ENCODE results near the gene ZDHHC19.
A peak's percentile ranks its signal among the peaks of the same experiment; 100 is the strongest.
"Not testable (repeated sequence)": the region's sequence is repeated elsewhere in the genome, so short reads cannot be mapped to it uniquely, and the experiment has no call there.

Gene ZDHHC19

DNA sequence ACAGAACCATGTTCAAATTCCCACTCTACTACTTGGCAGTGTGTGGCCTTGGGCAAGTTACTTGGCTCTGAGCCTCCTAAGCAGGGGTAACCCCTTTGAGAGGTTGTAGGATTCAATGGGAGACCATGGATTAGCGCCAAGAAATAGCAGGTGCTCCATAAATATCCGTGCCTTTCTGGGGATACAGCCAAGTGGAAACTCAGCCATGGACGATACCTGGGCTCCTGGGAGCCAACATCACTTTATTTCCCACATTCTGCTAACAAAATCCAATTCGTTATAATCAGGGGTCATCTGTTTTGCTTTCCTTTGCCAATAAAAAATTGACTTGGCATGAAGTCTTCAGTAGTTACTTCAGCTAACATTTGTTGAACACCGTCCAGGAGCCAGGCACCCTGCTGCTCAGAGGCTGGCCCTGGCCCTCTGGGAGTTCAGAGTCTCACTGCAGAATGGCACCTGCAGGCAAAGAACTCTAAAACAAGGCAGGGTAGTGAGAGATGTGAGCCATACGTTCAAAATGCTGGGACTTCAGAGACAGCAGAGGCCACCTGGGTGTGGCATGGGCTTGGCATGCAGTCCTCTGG, 42.3 kb downstream of the ZDHHC19 start:
- H3K27ac Mint-ChIP-seq, result no peak overlapping the region
- H3K4me3 Mint-ChIP-seq, result no peak overlapping the region
- no peaks in the 10 kb centered on the region for H3K27me3 Mint-ChIP-seq
- no peaks in the 10 kb centered on the region for H3K9me3 Mint-ChIP-seq
- H3K36me3 Mint-ChIP-seq (ENCODE audit: low read depth), result no peaks in the 10 kb centered on the region
- intact Hi-C loops (cut with micrococcal nuclease), result no loop called here
- peaks cover 25% of the 10 kb centered on the region for H3K4me1 Mint-ChIP-seq (ENCODE audit: low read depth)

DNA sequence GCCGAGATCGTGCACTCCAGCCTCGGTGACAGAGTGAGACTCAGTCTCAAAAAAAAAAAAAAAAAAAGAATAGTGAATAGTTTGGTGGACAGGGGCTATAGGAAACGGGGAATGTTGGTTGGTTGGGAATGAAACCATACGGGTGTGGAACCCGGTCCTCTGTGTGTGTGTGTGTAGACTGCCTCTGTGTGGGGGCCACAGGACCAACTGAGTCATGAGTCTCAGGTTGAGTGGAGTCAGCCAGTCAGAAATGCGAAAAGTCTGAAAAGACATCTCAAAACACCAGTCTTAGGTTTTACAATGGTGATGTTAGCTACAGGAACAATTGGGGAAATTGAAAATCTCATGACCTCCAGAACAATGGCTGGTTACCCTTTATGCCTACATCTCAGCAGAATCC, 44.5 kb downstream of the ZDHHC19 start:
- H3K27me3 Mint-ChIP-seq, result no peaks in the 10 kb centered on the region
- intact Hi-C loops (cut with micrococcal nuclease), result no loop called here
- H3K4me1 Mint-ChIP-seq (ENCODE audit: low read depth), result peaks cover 25% of the 10 kb centered on the region
- H3K4me3 Mint-ChIP-seq, result no peak overlapping the region
- no peaks in the 10 kb centered on the region for H3K9me3 Mint-ChIP-seq
- H3K27ac Mint-ChIP-seq, result no peak overlapping the region
- H3K36me3 Mint-ChIP-seq (ENCODE audit: low read depth), result no peaks in the 10 kb centered on the region

DNA sequence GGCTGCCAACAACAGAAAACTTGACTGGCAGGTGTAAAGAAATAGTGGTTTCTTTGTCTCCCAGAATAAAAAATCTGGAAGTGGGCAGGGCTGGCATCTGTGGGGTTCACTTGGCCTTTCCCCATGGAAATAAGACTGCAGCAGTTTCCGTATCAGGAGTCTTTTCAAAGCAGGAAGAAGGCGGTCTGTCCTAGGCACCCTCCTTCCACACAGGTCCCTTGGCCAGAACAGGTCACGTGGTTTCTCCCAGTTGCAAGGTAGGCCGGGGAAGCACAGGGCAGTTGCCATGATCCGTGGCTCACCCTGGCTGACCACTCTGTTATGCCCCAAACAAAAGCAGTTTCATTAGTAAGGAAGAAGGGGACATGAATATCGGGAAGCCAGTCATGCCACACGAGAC, 45.4 kb downstream of the ZDHHC19 start:
- Mint-ChIP-seq H3K4me3 (no peak overlapping the region), H3K27me3 (no peaks in the 10 kb centered on the region), H3K36me3 (ENCODE audit: low read depth) (no peaks in the 10 kb centered on the region), H3K9me3 (no peaks in the 10 kb centered on the region), H3K4me1 (ENCODE audit: low read depth) (peaks cover 16% of the 10 kb centered on the region), H3K27ac (no peak overlapping the region)
- intact Hi-C loops (cut with micrococcal nuclease), result no loop called here

DNA sequence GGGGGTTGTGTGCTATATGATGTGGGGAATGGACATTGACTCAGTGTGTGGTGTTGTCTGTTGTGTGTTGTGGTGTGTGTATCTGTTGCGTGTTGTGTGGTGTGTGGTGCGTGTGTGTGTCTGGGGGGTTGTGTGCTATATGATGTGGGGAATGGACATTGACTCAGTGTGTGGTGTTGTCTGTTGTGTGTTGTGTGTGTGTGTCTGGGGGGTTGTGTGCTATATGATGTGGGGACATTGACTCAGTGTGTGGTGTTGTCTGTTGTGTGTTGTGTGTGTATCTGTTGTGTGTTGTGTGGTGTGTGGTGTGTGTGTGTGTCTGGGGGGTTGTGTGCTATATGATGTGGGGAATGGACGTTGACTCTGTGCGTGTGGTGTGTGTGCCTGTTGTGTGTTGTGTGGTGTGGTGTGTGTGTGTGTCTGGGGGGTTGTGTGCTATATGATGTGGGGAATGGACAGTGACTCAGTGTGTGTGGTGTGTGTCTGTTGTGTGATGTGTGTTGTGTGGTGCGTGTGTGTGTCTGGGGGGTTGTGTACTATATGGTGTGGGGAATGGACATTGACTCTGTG, 46.1 kb downstream of the ZDHHC19 start:
- H3K36me3 Mint-ChIP-seq (ENCODE audit: low read depth); intact Hi-C loops (cut with micrococcal nuclease); H3K4me3 Mint-ChIP-seq; H3K9me3 Mint-ChIP-seq; H3K27ac Mint-ChIP-seq; H3K27me3 Mint-ChIP-seq: not testable (repeated sequence)
- peaks cover 17% of the 10 kb centered on the region for H3K4me1 Mint-ChIP-seq (ENCODE audit: low read depth)

DNA sequence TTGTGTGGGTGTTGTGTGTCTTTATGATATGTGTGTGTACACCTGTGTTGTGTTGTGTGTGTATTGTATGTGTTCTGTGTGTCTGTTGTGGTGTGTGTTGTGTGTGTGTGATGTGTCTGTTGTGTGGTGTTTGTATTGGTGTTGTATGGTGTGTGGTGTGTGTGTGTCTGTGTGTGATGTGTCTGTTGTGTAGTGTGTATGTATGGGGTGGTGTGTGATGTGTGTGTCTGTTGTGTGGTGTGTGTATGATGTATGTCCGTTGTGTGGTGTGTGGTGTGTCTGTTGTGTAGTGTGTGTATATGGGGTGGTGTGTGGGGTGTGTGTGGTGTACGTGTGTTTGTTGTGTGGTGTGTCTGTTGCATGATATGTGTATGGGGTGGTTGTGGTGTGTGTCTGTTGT, 46.6 kb downstream of the ZDHHC19 start:
- no peaks in the 10 kb centered on the region for H3K36me3 Mint-ChIP-seq (ENCODE audit: low read depth)

DNA sequence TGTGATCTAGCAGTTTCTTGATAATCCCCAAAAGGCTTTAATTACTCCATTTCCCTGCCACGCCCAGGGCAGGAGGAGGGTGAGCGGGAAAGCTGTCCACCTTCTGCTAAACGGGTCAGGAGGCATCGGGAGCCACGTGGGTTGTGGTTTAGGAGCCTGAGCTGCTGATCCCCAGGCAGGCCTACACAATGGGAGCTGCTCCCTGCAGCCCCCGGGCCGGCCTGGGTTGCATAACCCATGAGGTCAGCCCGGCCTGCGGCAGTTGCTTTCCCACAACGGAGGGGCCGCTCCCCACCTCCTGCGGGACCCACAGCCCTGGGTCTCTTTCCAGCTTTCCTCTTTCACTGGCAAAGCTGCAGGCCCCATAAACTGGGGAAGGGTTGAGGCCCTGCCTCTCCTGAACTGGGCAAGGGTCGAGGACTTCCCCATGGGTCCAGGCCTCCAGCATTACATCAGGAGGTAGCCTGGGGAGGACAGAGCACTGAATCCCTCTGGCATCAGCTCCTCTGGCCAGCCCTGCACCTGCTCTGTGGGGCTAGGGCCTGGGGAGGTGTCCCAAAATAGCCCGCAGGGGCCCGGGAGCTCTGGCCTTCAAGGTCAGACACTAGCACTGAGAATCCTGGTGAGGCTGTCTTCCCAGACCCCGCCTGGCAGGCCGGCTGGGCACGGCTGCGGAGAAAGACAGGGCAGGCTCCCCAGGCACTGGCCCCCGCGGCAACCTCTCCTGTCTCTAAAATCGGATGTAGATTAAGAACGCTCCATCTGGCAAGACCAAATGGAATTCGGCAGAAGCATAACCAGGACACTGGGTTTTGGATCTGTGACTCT, 47.3 kb downstream of the ZDHHC19 start:
- Mint-ChIP-seq H3K4me1 (ENCODE audit: low read depth) (peaks cover 21% of the 10 kb centered on the region), H3K27me3 (no peaks in the 10 kb centered on the region), H3K9me3 (no peaks in the 10 kb centered on the region), H3K4me3 (no peak overlapping the region), H3K36me3 (ENCODE audit: low read depth) (no peaks in the 10 kb centered on the region), H3K27ac (peak overlapping the region; percentile 65)
- intact Hi-C loops (cut with micrococcal nuclease), result no loop called here

More for the DNA sequence above, 46.6 kb downstream of the ZDHHC19 start:
- Mint-ChIP-seq H3K4me1 (ENCODE audit: low read depth) (peaks cover 17% of the 10 kb centered on the region), H3K27me3 (no peaks in the 10 kb centered on the region), H3K4me3 (no peak overlapping the region), H3K27ac (no peak overlapping the region), H3K9me3 (no peaks in the 10 kb centered on the region)
- intact Hi-C loops (cut with micrococcal nuclease), result no loop called here

DNA sequence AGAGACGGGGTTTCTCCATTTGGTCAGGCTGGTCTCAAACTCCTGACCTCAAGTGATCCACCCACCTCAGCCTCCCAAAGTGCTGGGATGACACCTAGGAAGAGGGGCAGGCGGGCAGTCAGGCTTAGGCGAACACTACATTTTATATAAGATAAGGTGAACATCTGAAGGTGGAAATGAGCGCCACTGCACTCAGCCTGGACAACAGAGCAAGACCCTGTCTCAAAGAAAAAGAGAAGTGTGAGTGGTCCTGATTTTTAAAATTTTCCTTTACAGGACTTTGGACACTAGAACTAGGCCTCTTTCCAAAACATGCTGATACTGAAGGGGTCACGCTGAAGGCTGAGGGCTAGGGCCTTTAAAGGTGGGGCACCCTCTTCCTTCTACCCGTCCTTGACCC, 48.0 kb downstream of the ZDHHC19 start:
- intact Hi-C loops (cut with micrococcal nuclease), result no loop called here
- Mint-ChIP-seq H3K4me1 (ENCODE audit: low read depth) (peaks cover 21% of the 10 kb centered on the region), H3K9me3 (no peaks in the 10 kb centered on the region), H3K4me3 (no peak overlapping the region), H3K27me3 (no peaks in the 10 kb centered on the region), H3K27ac (peak overlapping the region; percentile 65), H3K36me3 (ENCODE audit: low read depth) (no peaks in the 10 kb centered on the region)

DNA sequence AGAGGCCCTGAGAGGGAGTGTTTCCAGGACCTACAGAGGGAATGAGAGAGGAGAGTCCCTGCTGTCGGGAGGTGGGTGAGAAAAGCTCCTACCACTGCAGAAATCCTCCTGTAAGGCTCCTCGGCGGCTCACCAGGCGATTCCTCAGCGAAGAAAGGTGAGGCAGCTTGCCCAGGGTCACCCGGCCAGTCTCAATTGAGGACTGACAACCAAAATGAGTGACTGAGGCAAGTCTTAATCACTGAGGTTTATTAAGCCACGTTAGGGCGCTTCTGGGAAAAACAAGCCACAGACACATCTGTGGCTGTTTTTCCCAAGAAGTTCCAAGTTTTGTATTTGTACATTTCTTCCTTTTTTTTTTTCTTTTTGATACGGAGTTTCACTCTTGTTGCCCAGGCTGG, 48.5 kb downstream of the ZDHHC19 start:
- Mint-ChIP-seq H3K36me3 (ENCODE audit: low read depth) (no peaks in the 10 kb centered on the region), H3K4me1 (ENCODE audit: low read depth) (peaks cover 21% of the 10 kb centered on the region), H3K9me3 (no peaks in the 10 kb centered on the region), H3K27ac (peak overlapping the region; percentile 65), H3K27me3 (no peaks in the 10 kb centered on the region), H3K4me3 (no peak overlapping the region)
- intact Hi-C loops (cut with micrococcal nuclease), result no loop called here

DNA sequence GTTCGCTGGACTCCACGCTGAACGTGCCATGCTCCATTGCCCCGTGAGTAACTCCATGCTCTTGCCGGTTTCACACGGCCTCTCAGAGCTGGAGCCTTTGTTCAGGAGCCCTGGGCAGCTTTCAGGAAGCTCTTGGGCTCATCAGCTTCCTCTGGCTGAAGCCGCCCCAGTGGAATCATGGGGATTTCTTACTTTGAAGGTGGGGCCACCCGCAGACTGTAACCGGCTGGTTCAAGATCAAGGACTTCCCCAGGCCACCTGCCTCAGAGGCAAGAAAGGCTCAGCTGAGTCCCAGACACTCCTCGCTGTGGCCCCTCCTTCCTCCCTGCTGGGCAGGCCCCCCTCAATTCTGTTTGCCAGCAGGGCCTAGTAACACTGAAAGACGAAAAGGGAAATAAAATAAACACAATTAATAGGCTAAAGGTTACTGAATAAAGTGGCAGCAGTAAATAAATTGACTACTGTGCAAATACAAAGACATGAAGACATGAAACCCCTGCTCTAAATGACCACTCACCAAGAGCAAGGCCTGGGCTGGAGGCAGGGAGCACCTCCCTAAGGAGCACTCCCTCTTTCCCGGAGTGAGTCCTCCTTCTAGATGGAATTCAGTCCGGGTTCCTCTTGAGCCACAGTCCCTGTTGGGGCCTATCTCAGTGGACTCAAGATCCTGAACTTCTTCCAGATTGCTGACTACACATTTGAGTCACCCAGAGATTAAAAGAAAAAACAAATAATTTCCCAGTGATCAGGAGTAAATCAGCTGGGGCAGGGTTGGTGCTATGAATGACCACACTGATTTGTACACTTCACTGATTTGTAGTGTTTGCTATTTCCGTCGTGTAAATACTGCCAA, 51.0 kb downstream of the ZDHHC19 start:
- Mint-ChIP-seq H3K9me3 (no peaks in the 10 kb centered on the region), H3K36me3 (ENCODE audit: low read depth) (no peaks in the 10 kb centered on the region)
- intact Hi-C loops (cut with micrococcal nuclease), result no loop called here

DNA sequence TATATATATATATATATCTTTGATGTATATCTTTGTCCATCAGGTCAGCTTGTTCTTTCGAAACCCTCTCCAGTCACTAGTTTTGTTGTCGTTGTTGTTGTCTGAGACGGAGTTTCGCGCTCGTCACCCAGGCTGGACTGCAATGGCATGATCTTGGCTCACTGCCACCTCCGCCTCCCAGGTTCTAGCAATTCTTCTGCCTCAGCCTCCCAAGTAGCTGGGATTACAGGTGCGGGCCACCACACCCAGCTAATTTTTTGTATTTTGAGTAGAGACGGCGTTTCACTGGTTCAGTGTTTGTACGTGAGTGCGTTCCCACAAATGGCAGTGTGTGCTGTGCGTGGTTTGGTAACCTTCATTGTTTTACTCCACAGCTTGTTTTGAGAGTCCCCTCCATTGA, 51.7 kb downstream of the ZDHHC19 start:
- Mint-ChIP-seq H3K4me1 (ENCODE audit: low read depth) (peaks cover 23% of the 10 kb centered on the region), H3K27ac (peak overlapping the region; percentile 93), H3K9me3 (no peaks in the 10 kb centered on the region), H3K4me3 (peak overlapping the region; percentile 51), H3K27me3 (no peaks in the 10 kb centered on the region), H3K36me3 (ENCODE audit: low read depth) (no peaks in the 10 kb centered on the region)
- intact Hi-C loops (cut with micrococcal nuclease), result no loop called here

More for the DNA sequence above, 51.0 kb downstream of the ZDHHC19 start:
- Mint-ChIP-seq H3K4me1 (ENCODE audit: low read depth) (peaks cover 17% of the 10 kb centered on the region), H3K4me3 (peak overlapping the region; percentile 51), H3K27me3 (no peaks in the 10 kb centered on the region), H3K27ac (peak overlapping the region; percentile 93)

DNA sequence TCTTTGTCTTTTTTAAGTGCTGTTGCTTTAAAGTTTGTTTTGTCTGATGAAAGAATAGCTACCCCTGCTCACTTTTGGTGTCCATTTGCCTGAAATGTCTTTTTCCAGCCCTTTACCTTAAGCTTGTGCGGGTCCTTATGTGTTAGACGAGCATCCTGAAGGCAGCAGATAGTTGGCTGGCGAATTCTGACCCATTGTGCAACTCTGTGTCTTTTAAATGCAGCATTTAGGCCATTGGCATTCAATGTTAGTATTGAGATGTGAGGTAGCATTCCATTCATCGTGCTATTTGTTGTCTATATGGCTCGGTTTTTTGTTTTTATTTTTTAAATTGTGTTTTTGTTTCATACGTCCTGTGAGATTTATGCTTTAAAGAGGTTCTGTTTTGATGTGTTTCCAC, 55.0 kb downstream of the ZDHHC19 start:
- H3K27me3 Mint-ChIP-seq, result no peaks in the 10 kb centered on the region
- no peak overlapping the region for H3K4me3 Mint-ChIP-seq
- intact Hi-C loops (cut with micrococcal nuclease), result no loop called here
- no peaks in the 10 kb centered on the region for H3K36me3 Mint-ChIP-seq (ENCODE audit: low read depth)
- no peaks in the 10 kb centered on the region for H3K9me3 Mint-ChIP-seq
- H3K4me1 Mint-ChIP-seq (ENCODE audit: low read depth), result peaks cover 23% of the 10 kb centered on the region
- H3K27ac Mint-ChIP-seq, result no peak overlapping the region

DNA sequence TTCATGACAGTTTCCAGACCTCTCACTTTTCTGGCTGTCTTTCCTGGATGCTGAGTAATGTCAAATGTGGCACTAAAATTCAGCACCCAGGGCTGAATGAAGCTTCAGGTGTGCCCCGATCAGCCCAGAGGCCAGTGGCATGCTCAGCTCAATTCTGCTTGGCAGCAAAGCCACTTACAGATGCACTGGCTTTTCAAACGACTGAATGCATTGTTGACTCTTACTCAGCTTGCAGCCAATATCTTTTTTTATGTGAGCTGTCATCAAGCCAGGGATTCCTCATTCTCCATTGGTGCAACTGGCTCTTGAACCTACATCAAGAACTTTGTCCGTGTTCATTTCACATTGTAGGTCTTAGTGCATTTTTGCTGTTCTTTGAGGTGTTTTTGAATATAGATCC, 60.7 kb downstream of the ZDHHC19 start:
- no peaks in the 10 kb centered on the region for H3K36me3 Mint-ChIP-seq (ENCODE audit: low read depth)
- H3K4me3 Mint-ChIP-seq, result no peak overlapping the region
- peaks cover 2% of the 10 kb centered on the region for H3K27me3 Mint-ChIP-seq
- no peak overlapping the region for H3K27ac Mint-ChIP-seq
- intact Hi-C loops (cut with micrococcal nuclease), result no loop called here
- peaks cover 28% of the 10 kb centered on the region for H3K4me1 Mint-ChIP-seq (ENCODE audit: low read depth)
- H3K9me3 Mint-ChIP-seq, result peaks cover 32% of the 10 kb centered on the region

DNA sequence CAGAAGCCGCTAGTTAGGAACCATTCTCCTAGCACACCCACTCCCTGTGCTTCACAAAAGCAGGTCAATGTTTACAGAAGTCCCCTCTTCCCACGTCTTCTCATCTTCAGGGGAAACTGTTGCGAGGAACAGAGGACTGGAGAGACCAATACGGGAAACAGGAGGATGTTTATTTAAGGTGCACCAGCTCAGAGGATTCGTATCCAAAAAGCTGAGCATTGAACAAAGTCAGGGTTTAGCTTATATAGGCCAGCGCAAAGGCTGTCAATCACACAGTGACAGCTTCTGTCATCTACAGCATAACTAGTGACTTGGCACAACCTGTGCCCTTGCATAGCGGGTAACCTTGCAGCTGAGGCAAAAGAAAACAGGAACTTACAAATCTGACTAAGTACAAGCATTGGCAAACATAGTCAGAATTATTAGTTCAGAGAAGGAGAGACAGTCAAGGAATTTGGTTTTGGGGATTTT, 61.3 kb downstream of the ZDHHC19 start:
- H3K4me3 Mint-ChIP-seq, result no peak overlapping the region
- H3K27me3 Mint-ChIP-seq, result peaks cover 2% of the 10 kb centered on the region
- intact Hi-C loops (cut with micrococcal nuclease), result no loop called here
- H3K36me3 Mint-ChIP-seq (ENCODE audit: low read depth), result no peaks in the 10 kb centered on the region
- H3K27ac Mint-ChIP-seq, result no peak overlapping the region
- peaks cover 32% of the 10 kb centered on the region for H3K9me3 Mint-ChIP-seq
- peaks cover 26% of the 10 kb centered on the region for H3K4me1 Mint-ChIP-seq (ENCODE audit: low read depth)

DNA sequence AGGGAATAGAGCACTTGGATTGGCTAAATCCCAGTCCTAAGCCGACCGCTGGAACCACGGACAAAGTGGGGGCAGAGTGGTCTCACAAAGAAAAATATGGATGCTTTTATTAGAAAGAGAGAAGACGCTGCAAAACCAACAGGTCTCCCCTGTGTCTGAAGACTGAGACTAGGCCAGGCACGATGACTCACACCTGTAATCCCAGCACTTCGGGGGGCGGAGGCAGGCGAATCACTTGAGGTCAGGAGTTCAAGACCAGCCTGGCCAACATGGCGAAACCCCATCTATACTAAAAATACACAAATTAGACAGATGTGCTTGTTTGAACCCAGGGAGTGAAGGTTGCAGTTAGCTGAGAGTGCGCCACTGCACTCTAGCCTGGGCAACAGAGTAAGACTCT, 61.8 kb downstream of the ZDHHC19 start:
- peaks cover 25% of the 10 kb centered on the region for H3K4me1 Mint-ChIP-seq (ENCODE audit: low read depth)
- intact Hi-C loops (cut with micrococcal nuclease), result no loop called here
- peaks cover 4% of the 10 kb centered on the region for H3K27me3 Mint-ChIP-seq
- no peak overlapping the region for H3K4me3 Mint-ChIP-seq
- peaks cover 32% of the 10 kb centered on the region for H3K9me3 Mint-ChIP-seq
- H3K27ac Mint-ChIP-seq, result peak overlapping the region; percentile 39
- H3K36me3 Mint-ChIP-seq (ENCODE audit: low read depth), result no peaks in the 10 kb centered on the region
